Loucy (cell line): ENCODE measurements around the gene KIFC3.

Experiments
- H2AFZ ChIP-seq: fragments of 200-600 bp; sonication (generic); 2 replicates; pipeline ENCODE4 v1.6.0; 2016; ENCODE audit warnings: antibody characterized with exemption, mild to moderate bottlenecking, low read length, moderate library complexity
- H3F3A ChIP-seq: fragments of 200-600 bp; 2 replicates; pipeline ENCODE4 v1.6.0; 2016; ENCODE audit warnings: antibody characterized with exemption, low read depth, mild to moderate bottlenecking
- H3K27me3 ChIP-seq: fragments of 200-600 bp; sonication (generic); 2 replicates; pipeline ENCODE4 v1.6.1; 2014; ENCODE audit warnings: low read length, mild to moderate bottlenecking; ENCODE audit not compliant: insufficient read depth, poor library complexity, severe bottlenecking
- H3K36me3 ChIP-seq: fragments of 200-600 bp; sonication (generic); 2 replicates; pipeline ENCODE4 v1.6.1; 2016; ENCODE audit warnings: low read length; ENCODE audit not compliant: insufficient read depth
- H3K4me1 ChIP-seq: fragments of 200-600 bp; sonication (generic); 2 replicates; pipeline ENCODE4 v1.5.1; 2014; ENCODE audit warnings: low read length, mild to moderate bottlenecking; ENCODE audit not compliant: insufficient read depth, poor library complexity, severe bottlenecking
- H3K4me2 ChIP-seq: fragments of 200-600 bp; sonication (generic); 2 replicates; pipeline ENCODE4 v1.6.0; 2014; ENCODE audit warnings: antibody characterized with exemption, low read length, low read depth, mild to moderate bottlenecking; ENCODE audit not compliant: poor library complexity, severe bottlenecking
- H3K4me3 ChIP-seq: fragments of 200-600 bp; sonication (generic); 2 replicates; pipeline ENCODE4 v1.5.1; 2014; ENCODE audit warnings: low read length, mild to moderate bottlenecking, mixed read lengths; ENCODE audit not compliant: poor library complexity, severe bottlenecking
- H3K79me2 ChIP-seq: fragments of 200-600 bp; sonication (generic); 2 replicates; pipeline ENCODE4 v1.6.1; 2014; ENCODE audit warnings: low read length; ENCODE audit not compliant: insufficient read depth
- H3K9ac ChIP-seq: fragments of 200-600 bp; sonication (generic); 2 replicates; pipeline ENCODE4 v1.6.0; 2014; ENCODE audit warnings: mild to moderate bottlenecking, low read depth, low read length, moderate library complexity; ENCODE audit not compliant: poor library complexity, severe bottlenecking
- H3K9me2 ChIP-seq: fragments of 200-600 bp; sonication (generic); replicated peaks from 2 replicates; pipeline ENCODE4 v1.6.1; 2016; ENCODE audit warnings: low read depth, low read length, mixed read lengths
- H3K9me3 ChIP-seq: fragments of 200-600 bp; sonication (generic); 2 replicates; pipeline ENCODE4 v1.6.1; 2014; ENCODE audit warnings: mild to moderate bottlenecking, antibody characterized with exemption, low read length, low read depth; ENCODE audit not compliant: insufficient read depth
- H4K20me1 ChIP-seq: fragments of 200-600 bp; sonication (generic); 2 replicates; pipeline ENCODE4 v1.6.0; 2014; ENCODE audit warnings: antibody characterized with exemption, low read length, mild to moderate bottlenecking; ENCODE audit not compliant: insufficient read depth, poor library complexity, severe bottlenecking
- EZH2phosphoT487 ChIP-seq: fragments of 200-600 bp; IDR thresholded peaks from 2 replicates; pipeline ENCODE4 v1.6.1; 2018; ENCODE audit warnings: antibody characterized with exemption, mild to moderate bottlenecking, moderate library complexity, borderline replicate concordance
- TF ChIP-seq, protein P1 (sequence below): fragments of 200-600 bp; sonication (generic); conservative IDR thresholded peaks from 2 replicates; pipeline ENCODE4 v1.5.1; 2014; ENCODE audit warnings: mild to moderate bottlenecking, antibody characterized with exemption, low read length

Gene KIFC3

DNA sequence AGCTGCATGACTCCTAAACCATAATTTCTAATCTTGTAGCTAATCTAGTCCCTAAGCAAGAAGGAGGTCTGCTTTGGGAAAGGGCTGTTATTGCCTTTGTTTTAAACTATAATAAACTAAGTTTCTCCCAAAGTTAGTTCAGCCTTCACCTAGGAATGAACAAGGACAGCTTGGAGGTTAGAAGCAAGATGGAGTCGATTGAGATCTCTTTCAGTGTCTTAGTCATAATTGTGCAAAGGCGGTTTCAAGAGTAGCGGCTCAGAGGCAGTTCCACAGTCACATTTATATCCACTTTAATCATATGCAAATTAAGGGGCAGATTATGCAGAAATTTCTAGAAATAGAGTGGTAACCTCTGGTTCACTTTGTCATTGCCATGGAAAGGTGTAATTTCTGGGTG, 90.3 kb downstream of the KIFC3 start:
- H3K27me3 ChIP-seq, result no peaks in the 10 kb centered on the region
- no peak for TF ChIP-seq EZH2phosphoT487
- TF ChIP-seq, protein P1, sequence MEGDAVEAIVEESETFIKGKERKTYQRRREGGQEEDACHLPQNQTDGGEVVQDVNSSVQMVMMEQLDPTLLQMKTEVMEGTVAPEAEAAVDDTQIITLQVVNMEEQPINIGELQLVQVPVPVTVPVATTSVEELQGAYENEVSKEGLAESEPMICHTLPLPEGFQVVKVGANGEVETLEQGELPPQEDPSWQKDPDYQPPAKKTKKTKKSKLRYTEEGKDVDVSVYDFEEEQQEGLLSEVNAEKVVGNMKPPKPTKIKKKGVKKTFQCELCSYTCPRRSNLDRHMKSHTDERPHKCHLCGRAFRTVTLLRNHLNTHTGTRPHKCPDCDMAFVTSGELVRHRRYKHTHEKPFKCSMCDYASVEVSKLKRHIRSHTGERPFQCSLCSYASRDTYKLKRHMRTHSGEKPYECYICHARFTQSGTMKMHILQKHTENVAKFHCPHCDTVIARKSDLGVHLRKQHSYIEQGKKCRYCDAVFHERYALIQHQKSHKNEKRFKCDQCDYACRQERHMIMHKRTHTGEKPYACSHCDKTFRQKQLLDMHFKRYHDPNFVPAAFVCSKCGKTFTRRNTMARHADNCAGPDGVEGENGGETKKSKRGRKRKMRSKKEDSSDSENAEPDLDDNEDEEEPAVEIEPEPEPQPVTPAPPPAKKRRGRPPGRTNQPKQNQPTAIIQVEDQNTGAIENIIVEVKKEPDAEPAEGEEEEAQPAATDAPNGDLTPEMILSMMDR, result no peak
- peaks cover 4% of the 10 kb centered on the region for H3K4me1 ChIP-seq

DNA sequence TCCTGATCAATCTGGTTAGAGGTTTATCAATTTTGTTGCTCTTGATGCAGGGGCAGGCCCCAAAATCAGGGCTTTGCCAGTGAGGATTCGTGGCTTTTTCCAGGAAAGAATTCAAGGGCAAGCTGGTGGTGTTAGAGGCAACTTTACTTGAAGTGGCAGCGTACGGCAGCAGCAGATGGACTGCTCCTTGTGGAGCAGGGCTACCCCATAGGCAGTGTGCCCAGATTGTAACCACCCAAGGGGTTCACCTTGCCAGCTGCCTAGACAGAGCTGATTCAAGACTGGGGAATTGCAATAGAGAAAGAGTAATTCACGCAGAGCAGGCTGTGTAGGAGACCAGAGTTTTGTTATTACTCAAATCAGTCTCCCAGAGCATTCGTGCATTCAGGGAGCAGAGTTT, 90.9 kb downstream of the KIFC3 start:
- Histone ChIP-seq H3K27me3 (no peaks in the 10 kb centered on the region), H2AFZ (no peak overlapping the region)

More for the DNA sequence above, 90.3 kb downstream of the KIFC3 start:
- Histone ChIP-seq H3K9me2 (no peaks in the 10 kb centered on the region), H3K4me2 (no peak overlapping the region), H3K36me3 (no peaks in the 10 kb centered on the region), H3F3A (no peaks in the 10 kb centered on the region), H3K4me3 (no peak overlapping the region), H3K9ac (no peak overlapping the region), H3K9me3 (no peaks in the 10 kb centered on the region), H3K79me2 (no peaks in the 10 kb centered on the region), H2AFZ (no peak overlapping the region), H4K20me1 (no peaks in the 10 kb centered on the region)

DNA sequence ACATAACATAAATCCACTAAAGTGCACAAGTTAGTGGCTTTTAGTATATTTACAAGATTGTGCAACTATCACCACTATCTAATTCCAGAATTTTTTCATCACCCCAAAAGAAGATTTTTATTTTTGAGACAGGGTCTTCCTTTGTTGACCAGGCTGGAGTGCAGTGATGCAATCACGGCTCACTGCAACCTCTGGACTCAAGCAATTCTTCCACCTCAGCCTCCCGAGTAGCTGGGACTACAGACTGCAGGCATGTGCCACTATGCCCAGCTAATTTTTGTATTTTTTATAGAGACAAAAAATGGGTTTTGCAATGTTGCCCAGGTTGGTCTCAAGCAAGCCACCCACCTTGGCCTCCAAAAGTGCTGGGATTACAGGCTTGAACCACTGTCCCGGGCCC, 92.6 kb downstream of the KIFC3 start:
- Histone ChIP-seq H3K27me3 (no peaks in the 10 kb centered on the region), H3K9me2 (no peaks in the 10 kb centered on the region), H3K4me1 (peaks cover 4% of the 10 kb centered on the region), H3F3A (no peaks in the 10 kb centered on the region), H3K4me2 (no peak overlapping the region), H4K20me1 (no peaks in the 10 kb centered on the region), H3K4me3 (no peak overlapping the region), H3K9me3 (no peaks in the 10 kb centered on the region), H3K79me2 (no peaks in the 10 kb centered on the region), H3K9ac (no peak overlapping the region), H2AFZ (no peak overlapping the region), H3K36me3 (no peaks in the 10 kb centered on the region)
- TF ChIP-seq, protein P1, result no peak
- TF ChIP-seq EZH2phosphoT487, result no peak

More for the DNA sequence above, 90.9 kb downstream of the KIFC3 start:
- Histone ChIP-seq H3K9me2 (no peaks in the 10 kb centered on the region), H3K9ac (no peak overlapping the region), H3K79me2 (no peaks in the 10 kb centered on the region), H3K36me3 (no peaks in the 10 kb centered on the region), H3K4me3 (no peak overlapping the region), H3K9me3 (no peaks in the 10 kb centered on the region), H3F3A (no peaks in the 10 kb centered on the region), H3K4me2 (no peak overlapping the region), H3K4me1 (peaks cover 4% of the 10 kb centered on the region), H4K20me1 (no peaks in the 10 kb centered on the region)
- no peak for TF ChIP-seq EZH2phosphoT487
- TF ChIP-seq, protein P1, result no peak
